ENCODE measurements around the gene RNF8. TPM values are rescaled to one million over a fixed set of nuclear protein-coding genes. Genes with fewer than 3 reads are reported as not detected.

The RNF8 gene
- total and polyA plus RNA-seq, 10 of the 15 experiments (the other 5 are each of a cell fraction or from before 2014, with no cell fraction given) = 7.8 to 30.2 (median 23.3) TPM

DNA sequence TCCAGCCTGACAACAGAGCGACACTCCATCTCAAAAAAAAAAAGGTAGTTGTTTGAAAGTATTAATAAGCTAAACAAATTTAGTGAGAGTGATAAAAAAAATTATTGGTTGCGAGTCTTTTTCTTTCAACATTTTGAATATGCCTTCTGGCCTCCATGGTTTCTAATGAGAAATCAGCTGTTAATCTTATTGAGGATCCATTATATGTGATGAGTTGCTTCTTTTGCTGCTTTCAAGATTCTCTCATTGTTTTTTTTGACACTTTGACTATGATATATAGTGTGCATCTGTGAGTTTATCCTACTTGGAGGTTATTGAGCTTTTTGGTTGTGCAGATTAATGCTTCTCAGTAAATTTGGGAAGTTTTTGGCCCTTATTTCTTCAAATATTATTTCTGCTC is 63.6 kb downstream of the RNF8 start (continued):
- TF ChIP-seq, protein P1, sequence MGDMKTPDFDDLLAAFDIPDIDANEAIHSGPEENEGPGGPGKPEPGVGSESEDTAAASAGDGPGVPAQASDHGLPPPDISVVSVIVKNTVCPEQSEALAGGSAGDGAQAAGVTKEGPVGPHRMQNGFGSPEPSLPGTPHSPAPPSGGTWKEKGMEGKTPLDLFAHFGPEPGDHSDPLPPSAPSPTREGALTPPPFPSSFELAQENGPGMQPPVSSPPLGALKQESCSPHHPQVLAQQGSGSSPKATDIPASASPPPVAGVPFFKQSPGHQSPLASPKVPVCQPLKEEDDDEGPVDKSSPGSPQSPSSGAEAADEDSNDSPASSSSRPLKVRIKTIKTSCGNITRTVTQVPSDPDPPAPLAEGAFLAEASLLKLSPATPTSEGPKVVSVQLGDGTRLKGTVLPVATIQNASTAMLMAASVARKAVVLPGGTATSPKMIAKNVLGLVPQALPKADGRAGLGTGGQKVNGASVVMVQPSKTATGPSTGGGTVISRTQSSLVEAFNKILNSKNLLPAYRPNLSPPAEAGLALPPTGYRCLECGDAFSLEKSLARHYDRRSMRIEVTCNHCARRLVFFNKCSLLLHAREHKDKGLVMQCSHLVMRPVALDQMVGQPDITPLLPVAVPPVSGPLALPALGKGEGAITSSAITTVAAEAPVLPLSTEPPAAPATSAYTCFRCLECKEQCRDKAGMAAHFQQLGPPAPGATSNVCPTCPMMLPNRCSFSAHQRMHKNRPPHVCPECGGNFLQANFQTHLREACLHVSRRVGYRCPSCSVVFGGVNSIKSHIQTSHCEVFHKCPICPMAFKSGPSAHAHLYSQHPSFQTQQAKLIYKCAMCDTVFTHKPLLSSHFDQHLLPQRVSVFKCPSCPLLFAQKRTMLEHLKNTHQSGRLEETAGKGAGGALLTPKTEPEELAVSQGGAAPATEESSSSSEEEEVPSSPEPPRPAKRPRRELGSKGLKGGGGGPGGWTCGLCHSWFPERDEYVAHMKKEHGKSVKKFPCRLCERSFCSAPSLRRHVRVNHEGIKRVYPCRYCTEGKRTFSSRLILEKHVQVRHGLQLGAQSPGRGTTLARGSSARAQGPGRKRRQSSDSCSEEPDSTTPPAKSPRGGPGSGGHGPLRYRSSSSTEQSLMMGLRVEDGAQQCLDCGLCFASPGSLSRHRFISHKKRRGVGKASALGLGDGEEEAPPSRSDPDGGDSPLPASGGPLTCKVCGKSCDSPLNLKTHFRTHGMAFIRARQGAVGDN (IDR thresholded peaks at IDR 0.05) = no peak
- TF ChIP-seq WRNIP1 (IDR thresholded peaks at IDR 0.05; ENCODE audit: borderline replicate concordance, low read depth, low read length) (no peak), RBBP5 (conservative IDR thresholded peaks at IDR 0.05) (no peak), CBFB (IDR thresholded peaks at IDR 0.05; ENCODE audit: low read depth) (no peak), NFXL1 (IDR thresholded peaks at IDR 0.05; ENCODE audit: borderline replicate concordance) (no peak), ZNF274 (IDR thresholded peaks at IDR 0.05; ENCODE audit: insufficient read depth, insufficient read length) (no peak)

DNA sequence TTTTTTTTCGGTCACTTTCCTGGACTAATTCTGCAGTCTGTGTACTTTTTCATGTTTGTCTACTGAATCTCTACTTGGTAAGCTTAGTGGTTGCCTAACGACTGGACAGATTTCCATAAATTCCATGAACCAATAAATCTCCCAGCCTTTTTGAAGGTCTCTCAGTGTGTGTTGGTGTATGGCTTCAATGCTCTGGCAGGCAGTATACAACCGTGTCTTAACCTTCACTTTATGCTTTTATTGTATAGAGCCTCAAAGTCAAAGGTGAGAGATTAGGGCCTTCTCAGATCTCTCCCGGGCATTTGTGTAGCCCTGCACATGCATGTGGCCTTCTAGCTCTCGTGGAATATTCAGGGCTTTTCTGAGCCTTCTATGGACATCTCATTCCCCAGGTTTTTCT is 64.9 kb downstream of the RNF8 start:
- Histone ChIP-seq H2AFZ (ENCODE audit: control insufficient read depth, low read depth, low read length) (no peak overlapping the region), H3K36me3 (ENCODE audit: control insufficient read depth in 2 of 2, insufficient read depth in 2 of 2, low read length in 1 of 2) (no peaks in the 10 kb centered on the region), H3K4me1 (ENCODE audit: control insufficient read depth, insufficient read depth, low read length) (no peaks in the 10 kb centered on the region), H3K27me3 (replicated peaks in 1 of 2; ENCODE audit: control insufficient read depth in 2 of 2, insufficient read depth in 2 of 2, low read length in 1 of 2) (no peaks in the 10 kb centered on the region), H3K4me2 (ENCODE audit: control insufficient read depth, insufficient read depth) (no peak overlapping the region), H3K27ac (ENCODE audit: control insufficient read depth, insufficient read depth) (no peak overlapping the region), H3K4me3 (no peak overlapping the region), H4K20me1 (ENCODE audit: control insufficient read depth, insufficient read depth) (no peaks in the 10 kb centered on the region), H3K9me3 (replicated peaks; ENCODE audit: control insufficient read depth, insufficient read depth, low read length) (no peaks in the 10 kb centered on the region), H3K79me2 (ENCODE audit: control insufficient read depth, insufficient read depth, low read length) (no peaks in the 10 kb centered on the region), H3K9ac (ENCODE audit: control insufficient read depth, insufficient read depth, low read length) (no peak overlapping the region)
- FAIRE-seq (no peak), DNase-seq (ENCODE audit: low read depth, low spot score) (no peak), ATAC-seq (no peak)
- intact Hi-C loops (cut with micrococcal nuclease; ENCODE audit: unreplicated experiment) (no loop called here), in situ Hi-C loops (cut with MboI) (no loop called here)
- SMC1A ChIA-PET (ENCODE audit: uncharacterized antibody, unreplicated experiment) = interaction anchor here (0.6 to 0.9 kb wide), 3 partner anchors 33 to 539 kb away, joined by 3 read pairs; no protein-coding TSS in a partner anchor
- BruUV-seq (replicated peaks) = no TSS peak
- RAD21 ChIA-PET (ENCODE audit: unreplicated experiment) = no interaction called here
- CTCF ChIA-PET = no interaction called here
- POLR2A ChIA-PET = interaction anchor here (0.6 to 1.5 kb wide), 2 partner anchors 14 to 1354 kb away, joined by 3 to 5 read pairs; partner anchors contain the start of gene CMTR1
- 44% methylated on average over 4 of the region's 5 CpGs for WGBS (ENCODE audit: insufficient coverage, insufficient replicate concordance, low lambda C conversion rate, missing lambda C conversion rate)
- no peak for TF ChIP-seq ASH2L (IDR thresholded peaks at IDR 0.05; ENCODE audit: borderline replicate concordance, low read depth)
- no peak for TF ChIP-seq LARP7 (IDR thresholded peaks at IDR 0.05)
- TF ChIP-seq TAF1 (IDR thresholded peaks at IDR 0.05; ENCODE audit: borderline replicate concordance, low read depth, low read length) = no peak
- TF ChIP-seq BACH1 (IDR thresholded peaks at IDR 0.05; ENCODE audit: borderline replicate concordance) = no peak
- no peak for TF ChIP-seq HCFC1 (IDR thresholded peaks at IDR 0.05; ENCODE audit: low read length)
- TF ChIP-seq SMARCA5 (IDR thresholded peaks at IDR 0.05) = no peak
- no peak for TF ChIP-seq RBBP5 (conservative IDR thresholded peaks at IDR 0.05)
- TF ChIP-seq, protein P2, sequence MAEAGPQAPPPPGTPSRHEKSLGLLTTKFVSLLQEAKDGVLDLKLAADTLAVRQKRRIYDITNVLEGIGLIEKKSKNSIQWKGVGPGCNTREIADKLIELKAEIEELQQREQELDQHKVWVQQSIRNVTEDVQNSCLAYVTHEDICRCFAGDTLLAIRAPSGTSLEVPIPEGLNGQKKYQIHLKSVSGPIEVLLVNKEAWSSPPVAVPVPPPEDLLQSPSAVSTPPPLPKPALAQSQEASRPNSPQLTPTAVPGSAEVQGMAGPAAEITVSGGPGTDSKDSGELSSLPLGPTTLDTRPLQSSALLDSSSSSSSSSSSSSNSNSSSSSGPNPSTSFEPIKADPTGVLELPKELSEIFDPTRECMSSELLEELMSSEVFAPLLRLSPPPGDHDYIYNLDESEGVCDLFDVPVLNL (IDR thresholded peaks at IDR 0.05; ENCODE audit: low read depth, low read length) = no peak

All from GM12878 (cell line).